Hematopoietic multipotent progenitor cell (in vitro differentiated cells): ENCODE data around the gene FUCA1. TPM values are rescaled to one million over a fixed set of nuclear protein-coding genes. Genes with fewer than 3 reads are reported as not detected.
A peak's percentile ranks its signal among the peaks of the same experiment; 100 is the strongest.
"Not testable (repeated sequence)": the region's sequence is repeated elsewhere in the genome, so short reads cannot be mapped to it uniquely, and the experiment has no call there.

Experiments used
- DNase-seq, 3 donors: peaks; one replicate each; pipeline ENCODE4 v3.0.0-alpha.2; 2011 to 2015; ENCODE audit warnings: low read depth in 2 of 3, low spot score in 2 of 3
- total RNA-seq: library from RNA; depleted of rRNA; stranded (reverse); fragments of >200 nt; gene quantifications from one replicate; pipeline ENCODE4 v1.2.3, GENCODE V29; 2012

Gene FUCA1
- total RNA-seq: 18.9 TPM

DNA sequence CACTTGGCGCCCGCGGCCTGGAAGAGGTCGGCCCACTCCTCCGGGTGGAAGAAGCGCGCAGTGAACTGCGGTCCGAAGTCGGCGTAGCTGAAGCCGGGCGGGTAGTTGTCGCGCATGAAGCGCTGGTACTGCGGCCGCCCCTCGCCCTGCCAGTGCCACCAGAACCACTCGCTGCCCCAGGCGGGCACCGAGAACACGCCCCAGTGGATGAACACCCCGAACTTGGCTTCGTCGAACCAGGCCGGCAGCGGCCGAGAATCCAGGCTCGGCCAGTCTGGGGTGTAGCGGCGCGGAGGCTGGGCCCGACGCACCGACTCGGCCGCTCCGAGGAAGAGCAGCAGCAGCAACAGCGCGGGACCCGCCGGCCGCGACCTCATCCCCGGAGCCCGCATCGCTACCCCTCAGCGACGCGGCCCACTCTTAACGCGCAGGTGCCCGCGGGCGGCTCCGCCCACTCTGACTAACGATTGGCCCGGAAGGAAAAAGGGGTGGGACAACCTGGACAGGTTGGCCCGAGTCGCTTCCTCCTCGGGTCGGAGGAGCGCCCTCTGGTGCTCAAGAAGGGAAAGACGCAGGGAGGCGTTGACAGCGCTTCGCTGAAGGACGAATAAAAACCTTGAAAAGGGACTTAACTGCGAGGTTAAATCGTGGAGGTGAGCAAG is at the start of gene FUCA1:
FUCA1 (minus strand) TSS at position 396 of the 662 bp plus-strand sequence; CDS start at position 392, 4 bp downstream.
- peak; percentile 91 to 97 (median 96) for DNase-seq

DNA sequence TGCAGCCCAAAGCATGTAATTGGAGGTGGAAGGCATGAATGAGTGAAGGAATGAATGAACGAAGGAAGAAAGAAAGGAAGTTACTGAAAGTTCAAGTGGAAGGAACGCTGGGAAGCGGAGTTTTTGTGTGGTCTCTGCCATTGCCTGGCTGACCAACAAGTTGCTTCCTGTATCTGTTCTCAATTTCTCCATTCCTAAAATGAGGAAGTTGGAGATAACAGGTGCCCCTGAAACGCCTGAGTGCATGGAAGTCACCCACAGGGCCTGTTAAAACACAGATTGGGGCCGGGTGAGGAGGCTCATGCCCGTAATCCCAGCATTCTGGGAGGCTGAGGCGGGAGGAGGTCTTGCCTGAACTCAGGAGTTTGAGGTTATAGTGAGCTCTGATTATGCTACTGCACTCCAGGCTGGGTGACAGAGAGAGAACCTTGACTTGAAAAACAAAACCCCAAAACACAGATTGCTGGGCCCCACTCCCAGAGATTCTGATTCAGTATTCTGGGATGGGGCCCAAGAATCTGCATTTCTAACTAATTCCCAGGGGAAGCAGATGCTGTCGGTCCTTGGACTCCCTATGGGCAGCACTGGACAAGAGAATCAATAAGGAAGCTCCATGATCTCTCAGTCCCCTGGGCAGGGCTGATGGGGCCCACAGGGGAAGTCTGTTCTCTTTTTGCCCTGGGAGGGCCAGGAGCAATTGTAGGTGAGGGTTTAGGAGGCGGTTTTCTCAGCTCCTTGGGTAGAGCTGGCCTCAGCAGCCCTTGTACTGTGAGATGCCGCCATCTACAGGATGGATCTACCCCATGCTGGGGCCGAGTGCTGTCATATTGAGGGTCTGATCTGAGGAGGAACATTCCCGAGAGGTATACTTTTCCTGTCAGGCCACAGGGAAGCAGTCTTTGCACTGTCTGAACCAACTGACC is 48.4 kb upstream of the FUCA1 start:
- DNase-seq: peak; percentile 16 to 87 (median 79)

DNA sequence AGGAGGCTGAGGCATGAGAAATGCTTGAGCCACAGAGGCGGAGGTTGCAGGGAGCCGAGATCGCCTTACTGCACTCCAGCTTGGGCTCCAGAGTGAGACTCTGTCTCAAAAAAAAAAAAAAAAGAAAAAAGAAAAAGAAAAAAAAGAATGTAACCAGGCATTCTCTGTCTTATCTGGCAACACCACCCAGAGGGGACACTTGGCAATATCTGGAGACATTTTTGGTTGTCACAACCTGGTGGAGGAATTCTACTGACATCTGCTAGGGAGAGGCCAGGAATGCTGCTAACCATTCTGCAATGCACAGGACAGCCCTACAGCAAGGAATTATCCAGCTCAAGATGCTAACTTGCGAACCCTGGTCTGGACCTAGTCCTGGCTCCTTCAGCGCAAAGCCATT is 47.4 kb upstream of the FUCA1 start:
- no peak for DNase-seq

DNA sequence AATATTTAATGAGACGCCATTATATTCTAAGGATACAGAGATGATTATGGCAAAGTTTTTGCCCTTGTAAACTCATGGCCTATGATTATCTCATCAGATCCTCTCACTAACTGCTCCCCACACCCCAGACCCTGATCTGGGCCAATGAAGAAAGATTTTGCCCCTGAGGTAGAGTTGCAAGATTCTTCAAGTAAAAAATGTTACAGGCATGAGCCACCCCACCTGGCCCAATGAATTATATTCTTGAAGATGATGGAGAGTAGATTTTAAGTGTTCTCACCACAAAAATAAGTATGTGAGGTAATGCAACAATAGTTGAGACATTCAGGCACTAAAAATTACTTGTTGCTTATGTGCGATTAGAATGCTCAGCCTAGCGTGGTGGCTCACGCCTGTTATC is 46.8 kb upstream of the FUCA1 start:
- DNase-seq: no peak

- DNase-seq: peak in 2 of 3 donors; percentile 64 to 86
Observed at GRCh38 chr1:23913212-23913880, 45.3 kb upstream of the FUCA1 start, which contains the start of gene CNR2. Gene CNR2, minus strand, starts transcription at chr1:23913362. Its CDS starts 37,745 bp downstream, at chr1:23875617.

- DNase-seq: no peak
Observed at GRCh38 chr1:23911921-23912320, 43.8 kb upstream of the FUCA1 start.

DNA sequence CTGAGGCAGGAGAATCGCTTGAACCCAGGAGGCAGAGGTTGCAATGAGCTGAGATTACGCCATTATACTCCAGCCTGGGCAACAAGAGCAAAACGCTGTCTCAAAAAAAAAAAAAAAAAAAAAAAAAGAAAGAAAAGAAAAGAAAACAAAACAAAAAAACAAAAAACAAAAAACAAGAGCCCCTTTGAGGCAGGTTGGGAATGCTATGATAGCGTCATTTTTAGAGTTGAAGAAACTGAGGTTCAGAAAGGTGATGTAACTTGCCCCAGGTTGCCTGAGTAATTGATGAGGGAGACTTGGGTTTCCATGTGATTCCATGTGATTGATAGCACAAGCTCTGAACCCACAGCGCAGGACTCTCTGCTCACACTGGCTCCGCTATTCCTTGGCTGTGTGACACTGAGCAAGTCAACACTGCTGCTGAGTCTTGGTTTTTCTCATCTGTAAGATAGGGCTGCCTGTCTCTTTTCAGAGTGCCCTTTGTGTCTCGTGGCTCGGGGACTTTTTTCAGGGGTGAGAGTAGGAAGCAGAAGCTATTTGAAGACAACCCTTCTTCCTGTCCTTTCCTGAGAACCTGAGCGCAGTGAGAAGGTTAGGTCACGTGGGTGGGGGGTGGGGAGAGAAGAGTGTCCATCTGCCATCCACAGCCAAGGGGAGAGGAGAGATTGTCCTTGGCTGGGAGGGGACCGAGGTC is 42.6 kb upstream of the FUCA1 start:
- no peak for DNase-seq

GRCh38 chr1:23910144-23910543 is 42.1 kb upstream of the FUCA1 start:
- DNase-seq: no peak

GRCh38 chr1:23909412-23909811 is 41.3 kb upstream of the FUCA1 start:
- no peak for DNase-seq

DNA sequence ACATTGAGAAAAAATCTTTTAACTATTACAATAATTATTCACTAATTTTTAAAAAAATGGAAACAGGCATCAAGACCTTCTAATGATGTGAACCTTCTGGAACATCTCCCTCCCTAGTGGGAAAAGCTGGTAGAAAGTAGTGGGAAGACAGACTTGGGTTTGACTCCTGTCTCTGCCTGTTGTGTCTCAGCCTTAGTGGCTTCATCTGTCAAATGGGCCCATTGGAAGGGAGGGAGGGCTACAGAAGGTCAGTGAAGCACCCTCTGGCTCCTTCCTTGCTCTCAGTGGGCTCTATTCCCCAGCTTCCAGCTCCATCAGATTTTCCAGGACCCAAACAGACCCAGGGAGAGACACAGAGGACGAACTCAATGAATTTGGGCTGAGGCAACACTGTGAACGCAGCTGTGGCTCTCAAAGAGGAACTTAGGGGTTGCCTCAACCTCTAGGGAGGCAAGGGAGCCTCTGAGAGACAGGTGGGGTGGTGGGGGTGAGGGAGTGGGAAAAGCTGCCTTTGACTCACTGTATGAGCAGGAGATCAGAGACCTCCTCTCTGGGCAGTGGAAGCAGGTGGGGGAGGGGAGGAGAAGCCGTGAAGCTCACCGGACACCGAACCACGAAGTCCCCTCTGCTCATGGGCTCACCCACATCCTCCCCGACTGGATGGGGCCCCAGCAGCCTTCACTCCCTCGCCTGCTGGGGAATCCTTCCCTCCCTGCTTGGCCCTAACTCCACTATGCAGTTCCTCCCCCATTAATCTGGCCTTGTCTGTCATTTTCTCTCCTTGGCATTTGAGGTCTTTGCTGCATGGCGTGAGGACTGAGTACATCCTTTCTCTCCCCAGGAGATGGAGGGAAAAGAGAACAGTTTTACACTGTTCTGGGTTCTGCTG is 40.6 kb upstream of the FUCA1 start:
- DNase-seq: peak in 2 of 3 donors; percentile 75 to 84

DNA sequence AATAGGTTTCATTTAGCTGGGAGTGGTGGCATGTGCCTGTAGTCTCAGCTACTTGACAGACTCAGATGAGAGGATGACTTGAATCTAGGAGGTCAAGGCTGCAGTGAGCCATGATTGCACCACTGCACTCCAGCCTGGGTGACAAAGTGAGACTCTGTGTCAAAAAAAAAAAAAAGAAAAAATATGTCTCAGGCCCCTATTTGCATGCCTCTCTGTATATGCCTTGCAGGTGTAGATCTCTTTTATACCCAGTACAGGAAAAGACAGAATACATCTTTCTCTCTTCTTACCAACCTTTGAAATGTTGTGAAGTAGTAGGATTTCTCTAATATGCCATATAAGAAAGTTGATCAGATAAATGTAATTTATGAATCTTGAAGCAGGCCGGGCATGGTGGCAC is 38.6 kb upstream of the FUCA1 start:
- no peak for DNase-seq

DNA sequence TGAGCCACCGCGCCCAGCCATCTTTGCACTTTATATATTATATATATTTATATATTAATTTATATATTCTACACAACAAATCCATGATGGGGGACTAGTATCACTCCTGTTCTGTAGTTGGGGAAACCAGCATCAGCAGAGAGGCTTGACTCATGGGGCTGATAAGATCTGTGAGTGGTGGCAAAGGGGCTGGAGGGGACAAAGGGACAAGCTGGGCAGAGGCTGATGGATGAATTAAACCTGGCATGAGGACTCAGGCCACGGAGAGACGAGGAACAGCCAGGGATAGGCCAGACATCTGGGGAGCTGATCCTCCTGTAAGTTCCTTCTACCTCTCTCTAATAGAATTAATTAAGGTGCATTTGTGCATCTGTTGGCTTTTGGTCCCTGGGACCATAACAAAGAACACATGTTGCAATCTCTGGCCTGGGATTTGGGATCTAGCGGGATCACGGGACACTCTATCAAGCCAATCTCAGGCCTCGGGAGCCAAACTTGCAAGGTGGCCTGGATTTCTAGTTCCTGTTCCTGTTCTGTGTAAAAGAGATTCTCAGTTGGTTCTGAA is 37.5 kb upstream of the FUCA1 start:
- DNase-seq: no peak

- no peak for DNase-seq
Observed at GRCh38 chr1:23904748-23905357, 36.8 kb upstream of the FUCA1 start.

GRCh38 chr1:23903754-23904153 is 35.7 kb upstream of the FUCA1 start:
- no peak for DNase-seq

GRCh38 chr1:23902321-23903278 is 34.5 kb upstream of the FUCA1 start:
- DNase-seq: no peak

GRCh38 chr1:23900017-23900416 is 31.9 kb upstream of the FUCA1 start:
- DNase-seq: not testable (repeated sequence)

DNA sequence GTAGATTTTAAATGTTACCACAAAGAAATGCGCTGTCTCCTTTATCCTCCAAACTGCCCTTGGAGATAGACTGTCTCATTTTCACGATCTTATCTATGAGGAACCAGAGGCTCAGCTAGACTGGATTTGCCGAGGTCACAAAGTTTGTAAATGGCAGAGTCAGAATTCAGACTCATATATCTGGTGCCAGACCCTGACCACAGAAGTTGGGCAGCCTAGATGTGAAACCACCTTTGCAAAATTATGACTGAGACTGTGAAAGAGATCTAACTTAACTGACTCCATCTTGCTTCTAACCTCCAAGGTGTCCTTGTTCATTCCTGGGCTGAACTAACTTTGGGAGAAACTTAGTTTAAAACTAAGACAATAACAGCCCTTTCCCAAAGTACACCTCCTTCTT is 31.0 kb upstream of the FUCA1 start:
- DNase-seq: peak in 2 of 3 donors; percentile 84 to 92

- DNase-seq: peak in 1 of 3 donors; percentile 50
Observed at GRCh38 chr1:23897083-23897482, 29.0 kb upstream of the FUCA1 start.
